Inferior parietal cortex (tissue), 1 donor: ENCODE measurements around the gene MCRIP2.
A peak's percentile ranks its signal among the peaks of the same experiment; 100 is the strongest.

Source experiments
- DNase-seq: peaks from one replicate; pipeline ENCODE4 v3.0.0-alpha.2; 2016; ENCODE audit errors: extremely low spot score

The MCRIP2 gene

DNA sequence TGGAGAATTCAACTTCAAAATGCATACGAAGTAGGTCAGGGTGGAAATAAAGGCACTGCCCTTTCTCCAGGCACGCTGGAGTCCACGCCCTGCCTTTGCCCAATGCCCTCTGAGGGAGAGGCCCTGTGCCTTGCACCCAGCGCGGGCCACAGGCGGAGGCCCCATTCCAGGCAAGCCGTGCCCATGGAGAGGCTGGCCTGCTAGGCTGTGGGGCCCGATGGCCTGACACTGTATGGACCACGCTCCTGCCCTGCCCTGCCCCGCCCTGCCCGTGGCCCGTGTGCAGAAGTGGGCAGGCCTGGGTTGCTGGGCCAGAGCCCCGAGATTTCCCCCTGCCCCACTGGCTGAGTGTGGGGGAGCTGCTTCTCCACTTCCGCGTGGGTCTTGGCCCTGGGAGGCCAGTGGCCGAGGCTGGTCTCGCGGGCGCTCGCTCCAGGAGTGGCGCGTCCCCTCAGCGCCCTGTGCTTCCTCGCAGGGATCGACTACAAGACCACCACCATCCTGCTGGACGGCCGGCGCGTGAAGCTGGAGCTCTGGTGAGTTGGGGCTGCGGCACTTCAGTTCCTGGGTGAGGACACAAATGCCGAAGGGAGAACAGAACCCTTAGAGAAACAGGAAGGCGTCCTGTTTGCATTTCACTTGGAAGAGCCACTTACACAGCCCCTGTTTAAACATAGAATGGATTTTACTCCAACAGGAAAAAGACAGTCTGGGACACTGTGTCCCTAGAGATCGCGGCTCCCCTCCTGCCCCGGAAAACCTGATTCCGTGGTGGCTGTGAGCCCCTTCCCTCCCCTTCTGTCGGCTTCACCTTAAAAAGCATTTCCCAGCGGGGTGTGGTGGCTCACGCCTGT lies 24.7 kb upstream of the MCRIP2 start:
- DNase-seq: no peak

DNA sequence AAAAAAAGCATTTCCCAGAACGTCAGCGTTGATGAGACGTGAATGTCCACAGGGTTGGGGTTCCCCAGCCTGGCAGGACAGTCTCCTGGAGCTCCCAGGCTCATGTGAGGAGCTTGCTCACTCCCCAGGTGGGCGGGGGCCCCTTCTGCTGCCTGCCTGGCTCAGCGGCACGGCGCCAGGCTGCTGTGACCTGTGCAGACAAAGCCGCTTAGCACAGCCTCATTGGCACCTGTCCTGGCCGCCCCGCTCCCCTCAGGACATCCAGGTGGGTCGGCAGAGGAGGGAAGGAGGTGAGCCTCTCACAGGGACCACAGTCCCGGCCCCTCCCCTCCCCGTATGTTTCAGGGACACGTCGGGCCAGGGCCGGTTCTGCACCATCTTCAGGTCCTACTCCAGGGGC lies 23.8 kb upstream of the MCRIP2 start:
- DNase-seq: no peak

DNA sequence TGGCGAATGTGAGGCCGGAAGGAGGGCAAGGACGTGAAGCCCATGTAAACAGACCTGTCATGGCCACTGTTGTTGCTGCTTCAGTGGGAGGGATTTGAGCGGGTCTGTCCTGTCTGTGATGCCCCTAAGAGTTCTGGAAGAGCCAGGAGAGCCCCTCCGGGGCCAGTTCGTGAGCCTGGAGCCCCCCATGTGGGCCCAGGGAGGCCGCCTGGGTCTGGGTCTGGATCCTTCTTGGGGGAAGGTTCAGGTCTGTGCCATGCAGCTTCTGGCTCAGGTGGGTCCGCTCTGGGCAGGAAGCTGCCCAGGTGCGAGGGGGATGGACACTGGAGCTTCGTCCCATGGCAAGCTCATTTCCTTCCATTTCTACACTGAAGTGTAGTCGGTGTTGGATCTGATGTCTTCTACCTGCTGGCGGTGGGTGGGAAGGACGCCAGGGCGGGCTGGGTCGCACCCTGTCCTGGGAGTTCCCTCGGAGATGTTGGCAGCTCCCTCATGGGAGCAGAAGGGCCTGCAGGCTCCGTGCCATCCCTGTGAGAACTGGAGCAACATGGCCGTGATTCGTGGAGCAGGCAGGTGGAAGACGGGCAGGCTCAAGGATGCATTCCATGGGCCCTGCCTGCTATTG lies 22.0 kb upstream of the MCRIP2 start:
- no peak for DNase-seq

DNA sequence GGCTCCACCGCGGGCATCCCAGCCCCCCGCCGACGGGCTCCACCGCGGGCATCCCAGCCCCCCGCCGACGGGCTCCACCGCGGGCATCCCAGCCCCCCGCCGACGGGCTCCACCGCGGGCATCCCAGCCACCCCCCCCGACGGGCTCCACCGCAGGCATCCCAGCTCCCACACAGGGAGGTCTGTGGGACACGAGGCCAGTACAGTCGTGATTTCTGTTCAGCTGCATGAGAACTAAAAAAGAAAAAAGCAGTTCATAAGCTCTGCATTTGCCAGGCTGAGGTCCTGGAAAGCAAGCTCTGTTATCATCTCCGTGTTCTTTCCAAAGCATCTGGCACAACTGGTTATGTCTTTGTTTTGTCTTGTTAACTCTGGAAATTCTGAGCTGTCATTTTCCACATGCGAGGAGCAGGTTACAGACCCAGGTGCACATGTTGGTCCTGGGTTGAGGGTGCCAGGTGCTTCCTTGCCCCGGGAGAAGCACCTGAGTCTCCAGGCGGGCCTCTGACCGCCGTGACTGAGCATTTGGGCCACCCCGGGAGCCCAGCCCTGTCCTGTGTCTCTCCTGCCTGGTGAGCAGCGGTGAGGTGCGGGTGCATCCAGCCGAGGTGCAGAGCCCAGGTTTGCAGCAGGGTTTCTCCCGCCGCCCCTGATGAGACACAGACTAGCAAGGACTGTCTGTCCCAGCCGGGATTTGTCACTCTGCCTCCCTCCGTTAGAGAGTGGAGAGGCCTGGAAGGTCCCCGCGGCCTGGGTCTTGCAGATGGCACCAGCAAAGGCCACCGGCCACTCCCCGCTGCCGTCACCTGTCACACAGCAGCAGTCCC lies 20.7 kb upstream of the MCRIP2 start:
- no peak for DNase-seq

DNA sequence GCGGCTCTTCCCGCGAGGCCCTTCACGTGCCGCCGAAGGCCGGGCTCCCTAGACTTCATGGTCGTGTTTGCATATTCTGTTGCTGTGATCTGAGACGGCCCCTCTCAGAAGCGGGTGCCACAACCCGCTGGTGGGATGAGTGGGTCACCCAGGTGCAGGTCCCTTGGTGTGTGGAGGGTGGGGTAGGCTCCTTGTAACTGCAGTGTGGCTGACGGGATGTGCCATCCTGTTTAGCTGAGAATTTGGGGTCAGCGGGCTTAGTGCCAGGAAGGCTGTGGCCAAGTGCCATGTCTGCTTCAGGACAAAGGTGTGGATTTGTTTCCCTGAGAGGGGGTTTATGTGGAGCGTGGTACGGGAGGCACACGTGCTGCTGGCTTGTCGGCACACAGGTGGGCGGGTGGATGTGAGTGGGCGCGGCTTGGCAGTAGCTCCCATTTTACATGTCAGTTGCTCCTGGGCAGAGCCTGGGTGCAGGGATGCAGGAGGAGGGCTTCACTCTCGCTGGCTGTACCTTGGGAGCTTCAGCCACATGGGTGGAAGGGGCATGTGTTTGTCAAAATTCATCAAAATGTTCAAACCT lies 20.0 kb upstream of the MCRIP2 start:
- DNase-seq: no peak

DNA sequence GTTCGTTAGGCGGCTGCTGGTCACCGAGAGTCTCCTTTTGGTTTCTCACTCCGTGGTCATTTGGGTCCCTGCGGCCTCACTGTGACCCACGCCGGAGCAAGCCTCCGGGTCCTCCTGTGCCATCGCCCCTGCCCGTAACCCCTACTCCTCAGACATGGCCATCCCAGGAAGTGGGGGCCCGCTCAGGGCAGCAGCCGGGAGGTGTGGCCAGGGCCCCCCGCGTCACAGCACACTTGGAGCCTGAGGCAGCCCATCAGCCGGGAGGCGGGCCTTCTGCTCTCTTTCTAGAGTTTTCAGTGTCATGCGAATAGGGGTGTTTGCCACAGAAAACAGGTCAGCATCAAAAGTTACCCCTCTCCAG lies 18.7 kb upstream of the MCRIP2 start:
- no peak for DNase-seq

DNA sequence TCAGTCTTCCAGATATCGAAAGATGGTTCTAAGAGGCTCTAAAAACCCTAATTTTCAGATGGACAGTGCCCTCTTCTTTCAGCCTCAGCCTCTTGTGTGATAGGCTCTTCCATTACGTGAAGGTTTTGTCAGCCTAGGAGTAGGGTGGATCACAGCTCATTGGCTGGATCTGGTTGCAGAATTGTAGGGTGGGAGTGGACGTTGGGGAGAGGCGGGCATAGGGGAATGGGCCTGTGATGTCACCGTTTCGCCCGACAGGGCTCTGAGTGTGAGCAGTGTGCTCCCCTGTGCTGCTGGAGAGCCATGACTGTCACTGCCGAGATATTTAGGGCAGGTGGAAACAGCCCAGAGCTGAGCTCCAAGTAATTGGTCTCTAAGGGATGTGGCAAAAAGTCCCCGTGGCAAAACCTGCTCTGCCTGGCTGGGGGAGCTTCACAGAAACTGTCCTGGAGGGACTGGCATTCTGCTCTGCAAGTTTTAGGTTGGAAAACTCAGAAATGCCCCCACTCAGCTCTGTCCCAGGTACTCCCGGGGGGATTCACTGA lies 17.0 kb upstream of the MCRIP2 start:
- no peak for DNase-seq

DNA sequence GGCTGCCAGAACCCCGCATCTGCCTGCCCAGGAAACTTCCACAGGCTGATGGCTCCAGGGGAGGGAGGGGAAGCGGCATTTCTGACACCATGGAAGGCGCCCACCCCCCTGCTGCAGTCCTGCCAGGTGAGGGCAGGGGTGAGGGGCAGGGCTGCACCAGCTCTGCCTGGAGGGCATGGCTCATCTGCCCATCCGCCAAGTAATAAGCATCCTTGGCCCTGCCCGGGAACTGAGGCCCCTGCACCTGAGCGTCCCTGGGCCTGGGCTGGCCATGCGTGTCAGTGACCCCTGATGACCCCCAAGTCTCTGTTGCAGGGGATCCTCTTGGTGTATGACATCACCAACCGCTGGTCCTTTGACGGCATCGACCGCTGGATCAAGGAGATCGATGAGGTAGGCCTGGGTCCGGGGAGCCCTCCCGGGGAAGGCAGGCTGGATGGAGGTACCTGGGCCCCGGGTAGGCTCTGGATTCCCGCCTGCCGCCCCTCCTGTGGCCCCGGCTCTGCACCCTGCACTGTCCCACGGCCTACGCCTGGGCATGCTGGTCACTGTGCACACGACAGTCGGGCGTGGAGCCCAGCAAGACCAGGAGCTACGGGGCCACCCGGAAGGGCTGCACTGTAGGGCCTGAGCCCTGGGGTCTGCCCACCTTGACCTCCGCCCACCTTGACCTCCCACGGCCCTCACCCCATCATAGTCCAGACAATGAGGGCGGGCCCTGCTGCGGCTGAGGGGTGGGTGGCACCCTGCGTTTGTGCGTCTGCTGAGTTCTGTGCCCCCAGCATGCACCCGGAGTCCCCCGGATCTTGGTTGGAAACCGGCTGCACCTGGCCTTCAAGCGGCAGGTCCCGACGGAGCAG lies 16.3 kb upstream of the MCRIP2 start:
- no peak for DNase-seq

DNA sequence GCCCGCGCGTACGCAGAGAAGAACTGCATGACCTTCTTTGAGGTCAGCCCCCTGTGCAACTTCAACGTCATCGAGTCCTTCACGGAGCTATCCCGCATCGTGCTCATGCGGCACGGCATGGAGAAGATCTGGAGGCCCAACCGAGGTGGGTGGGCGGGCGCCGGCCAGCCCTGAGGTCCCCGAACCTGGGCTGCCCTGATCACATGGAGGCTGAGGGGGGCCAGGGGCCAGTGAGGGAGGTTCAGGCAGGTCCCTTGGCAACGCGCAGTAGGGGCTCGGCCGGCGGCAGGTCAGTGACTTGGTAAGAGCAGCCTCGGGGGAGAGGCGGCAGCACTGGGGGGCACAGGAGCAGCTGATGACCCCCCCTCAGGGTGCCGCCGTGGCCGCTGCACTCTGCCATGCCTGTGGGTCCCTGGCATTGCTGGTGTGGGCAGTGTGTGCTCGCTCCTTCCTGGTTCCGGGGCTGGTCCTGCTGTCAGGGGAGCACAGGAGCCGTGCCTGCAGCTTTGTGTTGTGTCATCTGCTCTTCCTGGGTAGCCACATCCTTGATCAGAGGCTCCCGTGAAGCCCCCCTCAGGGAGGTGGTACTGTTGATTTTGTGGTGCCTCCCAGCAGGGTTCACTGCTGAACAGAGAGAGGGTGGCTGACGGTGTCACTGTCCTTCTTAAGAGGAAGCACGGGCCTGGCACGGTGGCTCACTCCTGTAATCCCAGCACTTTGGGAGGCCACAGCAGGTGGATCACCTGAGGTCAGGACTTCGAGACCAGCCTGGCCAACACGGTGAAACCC lies 15.5 kb upstream of the MCRIP2 start:
- no peak for DNase-seq

DNA sequence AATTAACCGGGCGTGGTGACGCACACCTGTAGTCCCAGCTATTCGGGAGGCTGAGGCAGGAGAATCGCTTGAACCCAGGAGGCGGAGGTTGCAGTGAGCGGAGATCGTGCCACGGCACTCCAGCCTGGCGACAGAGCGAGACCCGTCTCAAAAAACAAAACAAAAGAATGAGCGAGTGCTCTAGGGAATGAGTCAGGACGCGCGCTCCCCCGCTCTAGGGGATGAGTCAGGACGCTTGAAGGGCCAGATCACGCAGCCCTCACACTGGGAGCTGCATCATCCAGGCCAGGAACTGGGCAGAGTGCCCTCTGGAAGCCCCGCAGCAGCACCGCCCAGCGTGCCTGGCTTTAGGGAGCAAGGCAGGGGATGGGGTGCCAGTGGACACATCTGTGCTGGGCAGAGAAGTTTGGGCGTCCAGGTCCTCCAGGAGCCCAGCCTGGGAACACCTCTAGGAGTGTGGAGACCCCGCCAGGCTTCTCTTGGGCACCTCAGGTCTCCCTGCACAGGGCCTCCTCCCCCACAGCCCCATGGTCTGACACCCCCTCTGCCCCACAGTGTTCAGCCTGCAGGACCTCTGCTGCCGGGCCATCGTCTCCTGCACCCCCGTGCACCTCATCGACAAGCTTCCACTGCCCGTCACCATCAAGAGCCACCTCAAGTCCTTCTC lies 14.7 kb upstream of the MCRIP2 start:
- peak; percentile 51 for DNase-seq

DNA sequence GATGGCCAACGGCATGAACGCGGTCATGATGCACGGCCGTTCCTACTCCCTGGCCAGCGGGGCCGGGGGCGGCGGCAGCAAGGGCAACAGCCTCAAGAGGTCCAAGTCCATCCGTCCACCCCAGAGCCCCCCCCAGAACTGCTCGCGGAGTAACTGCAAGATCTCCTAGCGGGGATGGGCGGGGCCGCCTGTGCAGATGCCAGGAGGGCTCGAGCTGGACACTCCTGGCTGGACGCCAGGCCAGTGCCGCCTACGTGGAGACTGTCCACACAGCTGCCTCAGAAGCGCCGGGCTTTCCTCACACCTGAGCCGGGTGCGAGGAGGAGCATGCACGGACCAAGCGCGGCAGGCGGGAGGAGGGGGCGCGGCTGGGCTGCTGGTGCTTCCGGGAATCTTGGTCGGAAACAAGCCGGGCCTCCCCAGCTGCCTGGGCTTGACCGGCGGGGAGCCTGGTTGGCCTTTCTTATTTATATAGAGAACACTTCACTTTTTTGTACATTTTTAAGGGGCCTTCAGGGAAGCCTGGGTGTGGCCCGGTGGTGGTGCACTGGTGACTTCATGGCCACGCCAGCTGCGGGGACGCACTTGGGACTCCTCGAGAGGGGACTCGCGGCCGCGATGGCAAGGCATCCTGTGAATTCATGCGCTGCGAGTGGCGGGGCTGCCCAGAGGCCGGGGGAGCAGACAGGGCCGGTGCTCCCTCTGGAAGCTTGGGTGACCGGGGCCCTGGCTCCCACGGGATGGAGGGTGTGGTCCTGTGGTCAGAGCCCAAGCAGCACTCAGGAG lies 14.0 kb upstream of the MCRIP2 start:
- DNase-seq: no peak

DNA sequence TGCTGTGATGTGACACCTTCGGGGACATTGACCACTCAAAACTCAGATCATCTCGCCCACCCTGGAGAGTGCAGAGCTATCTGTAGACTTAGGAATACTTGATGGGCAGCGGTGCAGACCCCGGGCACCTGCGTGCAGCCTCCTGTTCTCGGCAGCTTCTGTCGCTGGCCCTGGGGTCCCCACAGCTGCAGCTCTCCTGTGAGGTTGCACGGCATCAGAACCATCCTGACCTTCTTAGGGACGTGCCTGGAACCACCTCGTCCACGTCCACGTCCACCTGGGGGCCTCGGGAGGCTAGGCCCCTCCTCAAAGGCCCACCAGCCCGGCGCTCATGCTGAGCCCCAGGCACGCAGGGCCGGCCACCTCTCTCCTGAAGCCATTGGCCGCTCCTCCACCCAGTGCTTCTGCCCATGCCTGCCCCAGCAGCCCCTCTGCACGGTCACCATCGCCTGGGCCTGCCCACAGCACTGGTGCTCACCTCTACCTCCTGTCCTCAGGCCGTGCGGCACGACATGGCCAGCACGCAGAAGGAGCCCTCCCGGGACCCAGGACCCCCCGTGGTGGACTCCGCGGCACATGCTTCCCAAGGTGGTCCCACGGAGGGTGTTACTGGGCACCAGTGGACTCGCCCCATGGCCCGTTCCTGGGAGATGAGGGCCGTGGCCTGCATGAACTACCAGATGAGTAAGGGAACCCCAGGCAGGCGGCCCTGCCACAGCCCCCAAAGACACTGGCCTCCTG lies 13.1 kb upstream of the MCRIP2 start:
- no peak for DNase-seq

DNA sequence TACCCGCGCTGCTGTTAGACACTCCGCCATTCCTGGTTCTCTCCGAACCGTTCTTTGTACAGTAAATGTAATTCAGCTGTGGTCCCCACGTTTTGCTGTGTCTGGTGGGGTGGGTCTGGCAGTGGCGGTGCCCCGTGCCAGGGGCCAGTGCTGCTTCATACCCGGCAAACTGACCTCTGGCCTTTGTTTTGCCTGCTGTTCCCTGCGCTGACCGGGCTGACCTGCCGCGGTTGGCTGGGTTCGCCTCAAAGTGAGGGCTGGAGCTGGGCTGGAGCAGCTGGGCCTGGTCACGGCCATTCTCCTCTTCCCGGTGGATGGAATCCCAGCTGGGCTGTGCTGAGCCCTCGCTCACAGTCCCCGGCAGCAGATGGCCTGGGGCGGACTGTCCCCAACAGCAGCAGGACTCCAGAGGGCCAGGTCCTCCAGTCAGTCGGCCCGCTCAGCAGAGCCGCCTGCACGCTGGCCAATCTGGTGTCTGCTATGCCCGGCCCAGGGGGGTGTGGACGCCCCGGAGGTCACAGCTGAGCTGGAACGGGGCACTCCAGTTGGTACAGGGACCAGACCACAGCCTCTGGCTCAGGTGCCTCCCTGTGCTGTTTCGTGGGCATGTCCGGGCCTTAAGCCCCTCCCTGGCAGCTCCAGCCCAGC lies 12.3 kb upstream of the MCRIP2 start:
- DNase-seq: no peak

DNA sequence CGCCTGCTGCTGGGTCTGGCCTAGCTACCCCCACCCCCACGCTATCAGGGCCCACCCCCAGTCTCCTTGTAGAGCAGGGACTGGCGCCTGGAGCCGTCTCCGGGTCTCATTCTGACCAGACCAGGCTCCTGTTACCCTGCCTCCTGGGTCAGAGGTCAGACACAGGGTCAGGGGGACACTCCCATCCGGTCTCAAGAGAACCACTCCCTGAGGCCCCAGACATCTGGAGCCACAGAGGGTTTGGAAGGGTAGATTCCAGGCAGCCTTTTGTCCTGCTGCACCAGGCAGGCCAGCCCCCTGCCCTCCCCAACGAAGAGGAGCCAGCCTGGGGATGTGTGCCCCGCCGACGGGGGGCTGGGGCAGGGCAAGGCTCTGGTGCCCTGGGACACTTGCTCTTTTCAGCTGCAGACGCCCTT lies 11.8 kb upstream of the MCRIP2 start:
- DNase-seq: no peak

DNA sequence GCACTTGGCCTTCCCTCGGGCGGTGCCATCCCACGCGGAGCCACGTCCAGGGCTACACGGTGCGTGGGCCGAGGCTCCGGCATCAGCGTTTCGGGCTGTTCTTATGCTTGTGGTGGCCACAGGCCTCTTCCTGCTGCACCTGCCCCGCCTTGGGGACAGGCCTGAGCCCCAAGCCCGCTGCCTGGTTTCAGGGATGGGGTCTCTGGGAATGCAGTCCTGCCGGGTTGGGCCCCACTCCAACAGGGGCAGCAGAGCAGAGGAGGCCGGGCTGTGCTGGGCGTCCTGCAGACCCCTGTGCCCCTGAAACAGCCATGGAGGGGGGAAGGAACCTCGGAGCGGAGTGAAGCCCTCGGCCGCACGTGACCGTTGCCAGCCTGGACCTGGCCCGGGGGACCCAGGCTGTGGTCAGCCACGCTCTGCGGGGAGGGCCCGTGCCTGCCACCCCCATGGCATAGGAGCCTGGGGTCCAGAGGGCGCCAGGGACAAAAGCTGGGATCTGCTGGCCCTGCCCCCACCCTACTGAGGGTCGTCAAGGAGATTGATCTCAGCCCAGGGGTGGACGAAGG lies 11.3 kb upstream of the MCRIP2 start:
- DNase-seq: no peak

DNA sequence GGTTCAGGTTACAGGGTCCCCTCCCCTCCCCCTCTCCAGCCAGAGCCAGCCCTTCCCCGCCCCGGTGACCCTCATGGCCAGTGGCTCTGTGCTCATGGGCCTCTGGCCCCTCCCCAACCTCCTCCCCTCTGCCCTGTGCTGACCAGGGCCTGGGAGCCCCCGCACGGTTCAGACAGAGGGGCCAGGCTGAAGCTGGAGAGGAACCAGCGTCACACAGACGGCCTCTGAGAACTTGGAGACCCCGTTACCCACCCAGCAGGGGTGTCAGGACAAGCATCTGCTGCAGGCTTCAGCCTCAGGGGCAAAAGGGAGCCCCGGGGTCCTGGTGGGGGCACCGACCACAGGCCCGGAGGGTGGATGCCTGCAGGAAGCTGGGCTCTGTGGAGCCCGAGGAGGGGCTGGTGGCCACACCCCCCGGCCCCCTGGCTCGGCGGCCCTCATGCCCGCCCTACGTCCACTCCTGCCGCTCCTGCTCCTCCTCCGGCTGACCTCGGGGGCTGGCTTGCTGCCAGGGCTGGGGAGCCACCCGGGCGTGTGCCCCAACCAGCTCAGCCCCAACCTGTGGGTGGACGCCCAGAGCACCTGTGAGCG lies 10.7 kb upstream of the MCRIP2 start, which contains the start of gene WFIKKN1:
WFIKKN1 (plus strand) TSS at position 171 of the 591 bp plus-strand sequence; CDS start at position 440, 269 bp downstream.
- DNase-seq: no peak
